ENCODE results near the gene FAM168B. TPM values are rescaled to one million over a fixed set of nuclear protein-coding genes. Genes with fewer than 3 reads are reported as not detected.

Gene FAM168B
- polyA plus RNA-seq, 3 donors, result 120 to 121 (median 121) TPM

Other genes with a start within 250 kb of the FAM168B start
- gene PLEKHB2, start 11.9 kb upstream of the FAM168B start, polyA plus RNA-seq (ENCODE audit: insufficient read length in 3 of 3), result 10 to 100 TPM; 90.0 to 100.0 (median 90.5) TPM
- under 1 TPM; 0.03 to 0.24 (median 0.08) TPM for gene POTEE, start 116.1 kb upstream of the FAM168B start, polyA plus RNA-seq (ENCODE audit: insufficient read length in 3 of 3)

All from right renal cortex interstitium (tissue), 3 donors.